GM21381 (cell line): ENCODE results near the gene ANKH.
"Not testable (repeated sequence)": the region's sequence is repeated elsewhere in the genome, so short reads cannot be mapped to it uniquely, and the experiment has no call there.

Experiments
- ATAC-seq: cut with Tn5 transposase; IDR thresholded peaks from one replicate; pipeline ENCODE4 v1.9.1; 2021; ENCODE audit warnings: mild to moderate bottlenecking, moderate library complexity; ENCODE audit not compliant: unreplicated experiment

Gene ANKH

GRCh38 chr5:14830210-14831005 lies 41.2 kb downstream of the ANKH start:
- ATAC-seq = no peak

- ATAC-seq = no peak
Measured at GRCh38 chr5:14829396-14829795, 42.2 kb downstream of the ANKH start.

DNA sequence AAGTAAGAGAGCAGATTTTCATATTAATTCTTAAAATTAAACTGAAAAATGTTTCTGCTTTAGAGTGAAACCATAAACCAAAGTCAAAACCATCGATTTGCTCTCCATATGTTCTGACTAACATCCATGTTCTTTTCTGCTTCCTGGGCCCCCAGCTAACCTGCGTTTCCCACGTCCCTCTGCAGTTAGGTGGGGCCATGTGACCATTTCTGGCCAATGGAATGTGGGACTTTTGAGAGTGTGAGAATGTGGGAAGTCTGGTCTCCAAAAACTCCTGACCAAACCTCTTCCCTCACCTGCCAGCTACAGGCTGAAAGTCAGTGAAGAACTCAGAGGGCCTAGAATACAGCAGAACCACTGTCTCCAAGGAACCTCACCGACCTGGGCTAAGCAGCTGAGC lies 44.9 kb downstream of the ANKH start:
- no peak for ATAC-seq

DNA sequence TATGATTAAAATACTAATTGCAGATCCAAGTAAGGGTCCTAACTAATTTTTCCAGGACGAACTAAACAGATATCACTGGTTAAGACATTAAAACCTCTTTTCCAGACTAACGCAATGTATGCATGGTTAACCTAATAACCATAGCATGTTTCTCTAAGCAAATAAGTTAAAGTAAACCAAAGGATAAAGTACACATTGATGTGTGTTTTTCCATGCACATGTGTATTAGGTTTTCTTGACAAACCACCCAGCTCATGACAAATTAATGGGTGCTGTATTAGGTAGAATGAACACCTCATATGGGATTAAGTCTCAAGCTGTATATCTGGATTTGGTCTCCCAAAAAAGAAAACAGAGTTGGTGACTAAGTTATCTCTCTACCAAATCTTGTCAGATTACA lies 45.6 kb downstream of the ANKH start:
- ATAC-seq = no peak

GRCh38 chr5:14824499-14824898 lies 47.1 kb downstream of the ANKH start:
- ATAC-seq = no peak

GRCh38 chr5:14821100-14821845 lies 50.3 kb downstream of the ANKH start:
- no peak for ATAC-seq

DNA sequence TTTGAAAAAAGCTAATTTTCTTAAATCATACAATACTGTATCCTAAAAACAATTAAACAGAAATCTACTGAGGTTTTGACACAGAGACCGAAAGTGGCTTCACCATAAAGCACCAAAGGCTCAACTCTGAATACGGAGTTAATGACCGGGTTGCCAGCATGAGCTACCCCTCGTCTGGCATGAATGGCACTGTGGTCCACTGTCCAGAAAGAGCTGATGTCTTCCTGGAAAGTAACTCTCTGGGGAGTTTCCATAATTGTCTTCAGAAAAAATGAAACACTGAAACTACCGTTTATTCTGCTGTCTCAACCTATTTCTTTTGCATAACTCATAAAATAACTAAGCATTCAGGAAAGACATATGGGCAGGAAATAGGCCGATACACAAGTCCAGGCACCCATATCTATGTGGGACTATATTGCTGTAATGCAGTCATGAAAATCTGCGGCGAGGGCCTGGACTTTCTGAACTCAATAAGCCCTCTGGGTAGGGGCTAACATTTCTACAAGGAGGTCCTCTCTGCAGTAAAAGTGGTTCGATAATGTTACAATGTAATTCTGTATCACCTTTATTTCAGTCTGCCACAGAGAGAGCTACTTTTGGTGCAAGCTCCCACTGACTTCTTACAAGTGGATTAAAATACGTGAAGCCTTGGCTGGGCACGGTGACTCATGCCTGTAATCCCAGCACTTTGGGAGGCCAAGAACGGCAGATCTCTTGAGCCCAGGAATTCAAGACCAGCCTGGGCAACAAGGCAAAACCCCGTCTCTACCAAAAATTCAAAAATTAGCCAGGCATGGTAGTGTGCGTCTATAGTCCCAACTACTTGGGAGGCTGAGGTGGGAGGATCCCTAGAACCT lies 52.4 kb downstream of the ANKH start:
- ATAC-seq = no peak

DNA sequence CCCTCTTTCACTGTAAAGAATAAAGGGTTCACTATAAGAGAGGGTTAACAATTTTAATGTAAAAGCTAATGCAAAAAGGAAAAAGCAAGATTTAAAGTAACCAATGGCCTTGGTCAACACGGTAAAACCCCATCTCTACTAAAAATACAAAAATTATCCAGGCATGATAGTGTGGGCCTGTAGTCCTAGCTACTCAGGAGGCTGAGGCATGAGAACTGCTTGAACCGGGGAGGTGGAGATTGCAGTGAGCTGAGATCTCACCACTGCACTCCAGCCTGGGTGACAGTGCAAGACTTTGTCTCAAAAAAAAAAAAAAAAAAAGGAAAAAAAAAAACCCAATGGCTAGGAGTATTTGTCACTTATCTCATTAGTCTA lies 53.8 kb downstream of the ANKH start:
- not testable (repeated sequence) for ATAC-seq

- no peak for ATAC-seq
Measured at GRCh38 chr5:14816999-14817761, 54.4 kb downstream of the ANKH start.

DNA sequence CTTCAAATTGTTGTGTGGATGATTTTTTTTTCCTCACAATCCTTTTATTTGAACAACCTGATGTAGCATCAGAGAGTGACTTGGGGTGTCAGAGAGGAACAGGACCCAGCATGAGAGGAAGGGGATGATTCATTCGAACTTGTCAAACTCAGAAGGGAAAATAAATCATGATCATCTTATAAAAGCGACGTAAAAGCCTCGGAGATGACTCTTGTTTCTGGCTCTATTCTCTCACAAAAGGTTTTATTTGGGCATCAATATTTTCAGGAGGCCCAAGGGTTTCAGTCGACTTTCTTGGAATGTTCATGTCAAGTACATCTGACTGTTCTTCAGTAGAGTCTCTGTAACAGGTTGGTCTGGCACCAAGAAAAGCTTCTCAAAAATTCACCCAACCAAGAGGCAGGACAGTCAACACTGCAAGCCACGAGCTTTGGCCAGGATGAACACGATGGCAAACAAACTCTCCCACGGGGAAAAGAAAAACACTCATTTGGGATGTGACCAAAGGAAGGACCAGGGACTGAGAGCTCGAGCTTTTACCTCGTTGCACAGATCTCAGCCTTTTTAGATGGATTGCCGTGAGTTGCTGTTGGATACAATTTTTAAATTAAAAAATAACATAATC lies 55.1 kb downstream of the ANKH start:
- no peak for ATAC-seq

- ATAC-seq = no peak
Measured at GRCh38 chr5:14813747-14814146, 57.8 kb downstream of the ANKH start.

DNA sequence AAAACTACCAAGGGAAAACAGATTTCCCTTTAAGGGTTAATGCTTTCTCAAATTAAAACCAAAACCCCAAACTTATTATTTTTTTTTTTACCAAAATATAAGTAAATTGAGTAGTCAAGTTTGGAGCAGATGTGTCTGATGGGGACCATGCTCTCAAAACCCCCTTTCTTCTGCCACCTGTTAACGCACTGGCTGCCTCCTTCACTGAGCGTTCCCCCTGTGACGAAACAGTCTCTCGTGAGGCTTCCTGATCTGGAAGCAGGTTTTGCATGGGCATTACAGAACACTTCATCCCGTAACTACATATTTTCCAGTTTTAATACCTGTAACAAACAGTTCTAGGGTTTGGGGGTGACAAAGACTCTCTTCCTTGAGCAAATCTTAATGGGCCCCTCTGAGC lies 59.4 kb downstream of the ANKH start:
- ATAC-seq = no peak

- no peak for ATAC-seq
Measured at GRCh38 chr5:14810928-14811572, 60.5 kb downstream of the ANKH start.

DNA sequence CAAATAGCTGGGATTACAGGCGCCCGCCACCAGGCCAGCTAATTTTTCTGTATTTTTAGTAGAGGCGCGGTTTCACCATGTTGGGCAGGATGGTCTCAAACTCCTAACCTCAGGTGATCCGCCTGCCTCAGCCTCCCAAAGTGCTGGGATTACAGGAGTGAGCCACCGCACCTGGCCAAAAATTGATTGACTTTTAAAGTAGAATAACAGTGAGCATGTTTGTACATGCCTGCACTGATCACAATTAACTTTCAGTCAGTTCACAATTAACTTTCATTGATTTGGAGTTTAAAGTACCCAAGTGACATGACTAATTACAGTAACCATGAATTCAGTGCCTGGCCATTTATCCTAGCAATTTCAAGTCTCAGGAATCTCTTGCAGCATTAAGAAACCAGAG lies 61.3 kb downstream of the ANKH start:
- no peak for ATAC-seq

GRCh38 chr5:14809369-14810155 lies 62.0 kb downstream of the ANKH start:
- peak; percentile 99 for ATAC-seq

GRCh38 chr5:14807471-14807870 lies 64.1 kb downstream of the ANKH start:
- ATAC-seq = no peak

GRCh38 chr5:14806456-14806855 lies 65.1 kb downstream of the ANKH start:
- ATAC-seq = no peak

- no peak for ATAC-seq
Measured at GRCh38 chr5:14802541-14802940, 69.0 kb downstream of the ANKH start.

- no peak for ATAC-seq
Measured at GRCh38 chr5:14801792-14802191, 69.8 kb downstream of the ANKH start.
